SK-N-SH (cell line): Measurements from ENCODE around the gene MMS19. TPM values are rescaled to one million over a fixed set of nuclear protein-coding genes. Genes with fewer than 3 reads are reported as not detected.

Experiments used
- CTCF ChIA-PET: fragments of 300-600, 350-600 bp; formaldehyde crosslinking; extraction: SDS; loops from one replicate; lab custom pipeline; 2021; lab: Yijun Ruan, JAX
- POLR2A ChIA-PET: fragments of 350-600 bp; sonication (Branson Sonifier 250); formaldehyde crosslinking; extraction: SDS; loops from one replicate; lab custom pipeline; 2020; ENCODE audit warnings: antibody characterized with exemption, inconsistent platforms; lab: Yijun Ruan, JAX
- DNase-seq: peaks from one replicate; pipeline ENCODE4 v3.0.0; 2012
- H2AFZ ChIP-seq: fragments of 200-600 bp; sonication (generic); 2 replicates; pipeline ENCODE4 v1.8.1; 2016; ENCODE audit warnings: antibody characterized with exemption, mild to moderate bottlenecking, low read depth
- H3F3A ChIP-seq: fragments of 200-600 bp; sonication (generic); replicated peaks from 2 replicates; pipeline ENCODE3; 2016; ENCODE audit warnings: antibody characterized with exemption, mild to moderate bottlenecking; ENCODE audit not compliant: insufficient read depth
- H3K27ac ChIP-seq, 2 experiments: fragments of 200-500 bp in 1 of 2; fragments of 200-600 bp in 1 of 2; sonication (Bioruptor generic) in 1 of 2; sonication (generic), shearing (Covaris generic) in 1 of 2; 2 replicates each; pipeline versions ENCODE4 v1.5.1 to v1.6.1; 2014 to 2016; ENCODE audit warnings: low read depth in 2 of 2, inconsistent platforms in 1 of 2, low read length in 1 of 2, mild to moderate bottlenecking in 1 of 2, mixed read lengths in 1 of 2
- H3K27me3 ChIP-seq: fragments of 200-600 bp; sonication (generic), shearing (Covaris generic); 2 replicates; pipeline ENCODE4 v1.6.1; 2016; ENCODE audit warnings: mixed run types; ENCODE audit not compliant: insufficient read depth
- H3K36me3 ChIP-seq, 2 experiments: fragments of 200-500 bp in 1 of 2; fragments of 200-600 bp in 1 of 2; sonication (Bioruptor generic) in 1 of 2; sonication (generic) in 1 of 2; replicated peaks in 1 of 2; 2 replicates each; pipeline versions ENCODE3 to v1.5.1; 2014 to 2016; ENCODE audit warnings: low read length in 1 of 2, mild to moderate bottlenecking in 1 of 2; ENCODE audit not compliant: insufficient read depth in 2 of 2, control insufficient read depth in 1 of 2
- H3K4me1 ChIP-seq, 2 experiments: fragments of 200-500 bp in 1 of 2; fragments of 200-600 bp in 1 of 2; sonication (Bioruptor generic) in 1 of 2; sonication (generic), shearing (Covaris generic) in 1 of 2; 2 replicates each; pipeline versions ENCODE4 v1.5.1 to v1.6.1; 2014 to 2016; ENCODE audit warnings: low read depth in 1 of 2, low read length in 1 of 2, mixed run types in 1 of 2; ENCODE audit not compliant: insufficient read depth in 2 of 2, control insufficient read depth in 1 of 2
- H3K4me2 ChIP-seq: fragments of 200-600 bp; sonication (generic), shearing (Covaris generic); 2 replicates; pipeline ENCODE4 v1.6.1; 2017; ENCODE audit warnings: mixed run types
- H3K4me3 ChIP-seq, 2 experiments: fragments of 200-500 bp in 1 of 2; fragments of 200-600 bp in 1 of 2; sonication (Bioruptor generic) in 1 of 2; sonication (generic), shearing (Covaris generic) in 1 of 2; 2 replicates each; pipeline versions ENCODE4 v1.5.1 to v1.8.1; 2014 to 2016; ENCODE audit warnings: low read depth in 2 of 2, inconsistent platforms in 1 of 2, low read length in 1 of 2, mild to moderate bottlenecking in 1 of 2, mixed read lengths in 1 of 2, moderate library complexity in 1 of 2
- H3K79me2 ChIP-seq: fragments of 200-600 bp; sonication (generic); 2 replicates; pipeline ENCODE4 v1.8.1; 2017; ENCODE audit warnings: mild to moderate bottlenecking; ENCODE audit not compliant: insufficient read depth
- H3K9ac ChIP-seq: fragments of 200-600 bp; sonication (generic); 2 replicates; pipeline ENCODE4 v1.6.1; 2017; ENCODE audit warnings: mixed run types
- H3K9me2 ChIP-seq: fragments of 200-600 bp; sonication (generic); 2 replicates; pipeline ENCODE4 v1.6.1; 2017; ENCODE audit warnings: mixed run types
- H3K9me3 ChIP-seq: fragments of 200-600 bp; sonication (generic); 2 replicates; pipeline ENCODE4 v1.6.1; 2017; ENCODE audit warnings: mixed run types, mild to moderate bottlenecking, moderate library complexity
- H4K20me1 ChIP-seq: fragments of 200-600 bp; sonication (generic); 2 replicates; pipeline ENCODE4 v1.6.1; 2017; ENCODE audit warnings: mild to moderate bottlenecking, mixed run types; ENCODE audit not compliant: insufficient read depth
- CHD2 ChIP-seq: fragments of 150-350 bp; IDR thresholded peaks from 2 replicates; pipeline ENCODE4 v1.6.1; 2018; ENCODE audit warnings: low read length; ENCODE audit not compliant: partially characterized antibody
- ELF1 ChIP-seq: IDR thresholded peaks from 2 replicates; pipeline ENCODE4 v1.4.0; 2012
- EP300 ChIP-seq, 2 experiments: IDR thresholded peaks; 2 replicates each; pipeline versions ENCODE4 v1.4.0 to v1.6.1; 2012; ENCODE audit warnings: borderline replicate concordance in 1 of 2, low read depth in 1 of 2, low read length in 1 of 2
- EZH2phosphoT487 ChIP-seq: fragments of 200-600 bp; sonication (generic); IDR thresholded peaks from 2 replicates; pipeline ENCODE4 v1.6.1; 2017; ENCODE audit warnings: low read depth, mixed run types, mild to moderate bottlenecking, antibody characterized with exemption, moderate library complexity, borderline replicate concordance
- FOXJ3 ChIP-seq: sonication (generic); formaldehyde crosslinking; IDR thresholded peaks from 2 replicates; pipeline ENCODE4 v1.5.1; 2020; ENCODE audit warnings: mild to moderate bottlenecking, missing genetic modification reagents
- FOXM1 ChIP-seq: IDR thresholded peaks from 2 replicates; pipeline ENCODE4 v1.4.0; 2012; ENCODE audit warnings: low read depth, mild to moderate bottlenecking
- GABPA ChIP-seq: IDR thresholded peaks from 2 replicates; pipeline ENCODE4 v1.4.0; 2012; ENCODE audit warnings: low read depth, mild to moderate bottlenecking
- GATA2 ChIP-seq: sonication (generic); formaldehyde crosslinking; IDR thresholded peaks from 2 replicates; pipeline ENCODE4 v1.5.0; 2020; ENCODE audit warnings: mild to moderate bottlenecking, missing genetic modification reagents
- JUND ChIP-seq: IDR thresholded peaks from 2 replicates; pipeline ENCODE4 v1.4.0; 2012
- MXI1 ChIP-seq: IDR thresholded peaks from 2 replicates; pipeline ENCODE4 v1.6.1; 2012; ENCODE audit warnings: mild to moderate bottlenecking, low read depth, low read length, improper control_type of control experiment
- NFIC ChIP-seq: IDR thresholded peaks from 2 replicates; pipeline ENCODE4 v1.4.0; 2012; ENCODE audit warnings: borderline replicate concordance
- RCOR1 ChIP-seq: fragments of 150-350 bp; IDR thresholded peaks from 2 replicates; pipeline ENCODE4 v1.6.1; 2017; ENCODE audit warnings: antibody characterized with exemption, low read length
- RFX5 ChIP-seq: IDR thresholded peaks from 2 replicates; pipeline ENCODE4 v1.6.1; 2012; ENCODE audit warnings: mild to moderate bottlenecking, improper control_type of control experiment, low read length
- RXRA ChIP-seq: IDR thresholded peaks from 2 replicates; pipeline ENCODE4 v1.4.0; 2012; ENCODE audit warnings: low read depth, mild to moderate bottlenecking, borderline replicate concordance
- SIN3A ChIP-seq: IDR thresholded peaks from 2 replicates; pipeline ENCODE4 v1.6.1; 2012; ENCODE audit warnings: low read depth, mild to moderate bottlenecking, low read length, moderate library complexity, borderline replicate concordance
- SMC3 ChIP-seq: IDR thresholded peaks from 2 replicates; pipeline ENCODE4 v1.6.1; 2012; ENCODE audit warnings: low read depth, low read length, improper control_type of control experiment
- TAF1 ChIP-seq: IDR thresholded peaks from 2 replicates; pipeline ENCODE4 v1.6.1; 2012; ENCODE audit warnings: low read depth, mild to moderate bottlenecking, low read length, moderate library complexity, borderline replicate concordance
- TCF12 ChIP-seq: IDR thresholded peaks from 2 replicates; pipeline ENCODE4 v1.4.0; 2012
- TEAD4 ChIP-seq: IDR thresholded peaks from 2 replicates; pipeline ENCODE4 v1.4.0; 2012; ENCODE audit warnings: mild to moderate bottlenecking, borderline replicate concordance; ENCODE audit not compliant: insufficient read depth
- YY1 ChIP-seq: IDR thresholded peaks from 2 replicates; pipeline ENCODE4 v1.4.0; 2012; ENCODE audit warnings: low read depth, mild to moderate bottlenecking
- WGBS: methylation state at CpG from one replicate; pipeline ENCODE4 v1.1.6; 2017; ENCODE audit warnings: low lambda C conversion rate; 5-methylcytosine and 5-hydroxymethylcytosine counted together
- polyA plus RNA-seq, 3 experiments: library from polyadenylated mRNA; depleted of rRNA; stranded (reverse); fragments of >200 nt; gene quantifications; 2 replicates each; pipeline ENCODE4 v1.2.3, GENCODE V29; 2012
- TF ChIP-seq, protein P1 (sequence below): IDR thresholded peaks from 2 replicates; pipeline ENCODE4 v1.4.0; 2012; ENCODE audit warnings: low read depth, borderline replicate concordance

Gene MMS19
- polyA plus RNA-seq, 1 of the 3 experiments (the other 2 are of a cell fraction) = 56.9 TPM

DNA sequence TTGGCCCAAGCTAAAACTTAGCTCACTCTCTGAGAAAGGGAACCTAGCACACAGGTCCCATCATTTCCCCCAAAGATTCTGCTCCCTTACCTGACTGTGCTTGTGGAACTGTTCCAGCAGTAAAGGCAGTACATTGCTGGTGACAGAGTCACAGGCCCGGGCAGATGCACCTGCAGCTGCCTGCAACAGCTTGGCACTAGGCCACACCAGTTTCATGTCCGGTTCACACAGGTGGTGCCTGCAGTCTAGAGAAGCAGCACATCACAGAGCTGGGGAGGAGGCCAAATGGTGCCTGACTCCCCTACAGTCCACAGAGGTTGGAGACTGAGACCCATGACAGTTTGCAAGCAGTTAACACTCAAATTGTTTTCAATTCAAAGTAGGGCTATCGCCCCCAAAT is 30.1 kb downstream of the MMS19 start:
- WGBS = 100% methylated on average over 2 of the region's 3 CpGs
- POLR2A ChIA-PET = no interaction called here
- peaks cover 47 to 54% of the 10 kb centered on the region in 2 experiments for H3K36me3 ChIP-seq

DNA sequence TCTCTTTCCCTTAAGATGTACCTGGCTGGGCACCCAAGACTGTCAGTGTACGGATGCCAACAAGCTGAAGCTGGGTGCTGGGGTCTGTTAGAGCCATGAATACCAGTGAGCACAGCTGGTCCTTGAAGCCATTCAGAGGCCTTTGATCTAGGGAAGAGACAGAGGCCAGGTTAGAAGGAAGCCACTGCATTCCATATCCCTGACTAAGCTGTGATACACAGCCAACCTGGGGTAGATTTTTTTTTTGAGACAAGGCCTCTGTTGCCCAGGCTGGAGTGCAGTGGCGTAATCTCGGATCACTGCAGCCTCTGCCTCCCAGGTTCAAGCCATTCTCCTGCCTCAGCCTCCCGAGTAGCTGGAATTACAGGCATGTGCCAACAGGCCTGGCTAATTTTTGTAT is 31.5 kb downstream of the MMS19 start:
- WGBS = 81% methylated on average over 4 of the region's 4 CpGs
- H3K27ac ChIP-seq = peak overlapping the region in 1 of 2 experiments; percentile 19; a peak in 1 of 4 replicates
- TF ChIP-seq SMC3 (no peak), GATA2 (CRISPR knock-in tag) (no peak), EZH2phosphoT487 (no peak), ELF1 (no peak), JUND (0 out of 2 replicates have a peak, but pooled peaks have one; percentile 12), SIN3A (no peak), NFIC (no peak), YY1 (no peak), FOXJ3 (CRISPR knock-in tag) (no peak), TCF12 (peak; percentile 9; the same call in 1 of the 2 replicates), RCOR1 (no peak), FOXM1 (no peak), MXI1 (no peak), RXRA (no peak), RFX5 (no peak), TEAD4 (no peak)
- TF ChIP-seq, protein P1, sequence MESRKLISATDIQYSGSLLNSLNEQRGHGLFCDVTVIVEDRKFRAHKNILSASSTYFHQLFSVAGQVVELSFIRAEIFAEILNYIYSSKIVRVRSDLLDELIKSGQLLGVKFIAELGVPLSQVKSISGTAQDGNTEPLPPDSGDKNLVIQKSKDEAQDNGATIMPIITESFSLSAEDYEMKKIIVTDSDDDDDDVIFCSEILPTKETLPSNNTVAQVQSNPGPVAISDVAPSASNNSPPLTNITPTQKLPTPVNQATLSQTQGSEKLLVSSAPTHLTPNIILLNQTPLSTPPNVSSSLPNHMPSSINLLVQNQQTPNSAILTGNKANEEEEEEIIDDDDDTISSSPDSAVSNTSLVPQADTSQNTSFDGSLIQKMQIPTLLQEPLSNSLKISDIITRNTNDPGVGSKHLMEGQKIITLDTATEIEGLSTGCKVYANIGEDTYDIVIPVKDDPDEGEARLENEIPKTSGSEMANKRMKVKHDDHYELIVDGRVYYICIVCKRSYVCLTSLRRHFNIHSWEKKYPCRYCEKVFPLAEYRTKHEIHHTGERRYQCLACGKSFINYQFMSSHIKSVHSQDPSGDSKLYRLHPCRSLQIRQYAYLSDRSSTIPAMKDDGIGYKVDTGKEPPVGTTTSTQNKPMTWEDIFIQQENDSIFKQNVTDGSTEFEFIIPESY = no peak
- no peaks in the 10 kb centered on the region for H3K9me3 ChIP-seq
- peaks cover 0 to 4% of the 10 kb centered on the region in 2 experiments; a peak in 2 of 4 replicates for H3K4me1 ChIP-seq
- DNase-seq = no peak
- H3K79me2 ChIP-seq = no peaks in the 10 kb centered on the region
- H3K4me3 ChIP-seq = no peak overlapping the region
- H3K27me3 ChIP-seq = no peaks in the 10 kb centered on the region
- H3K9ac ChIP-seq = no peak overlapping the region
- H3K9me2 ChIP-seq = no peaks in the 10 kb centered on the region
- H3K36me3 ChIP-seq = peaks cover 61 to 65% of the 10 kb centered on the region in 2 experiments
- H3F3A ChIP-seq = peaks cover 27% of the 10 kb centered on the region
- 0 out of 2 replicates have a peak, but pooled peaks cover 7% of the 10 kb centered on the region for H4K20me1 ChIP-seq
- H3K4me2 ChIP-seq = no peak overlapping the region
- no peak overlapping the region for H2AFZ ChIP-seq
- CTCF ChIA-PET = interaction anchor here (1.4 to 8.7 kb wide), 3 partner anchors 9 to 105 kb away, joined by 5 to 132 read pairs (median 7); partner anchors contain the start of gene ANKRD2
- POLR2A ChIA-PET = no interaction called here

More for the DNA sequence above, 30.1 kb downstream of the MMS19 start:
- no peak for DNase-seq
- Histone ChIP-seq H3K79me2 (no peaks in the 10 kb centered on the region), H3K27ac (no peak overlapping the region), H3K4me2 (no peak overlapping the region), H4K20me1 (0 out of 2 replicates have a peak, but pooled peaks cover 7% of the 10 kb centered on the region), H3K4me3 (no peak overlapping the region), H3K4me1 (peaks cover 0 to 4% of the 10 kb centered on the region in 2 experiments; a peak in 2 of 4 replicates), H3F3A (peaks cover 28% of the 10 kb centered on the region), H3K27me3 (no peaks in the 10 kb centered on the region)
- CTCF ChIA-PET = interaction anchor here (0.9 to 8.7 kb wide), 4 partner anchors 17 to 144 kb away, joined by 3 to 132 read pairs (median 6); partner anchors contain the start of gene ANKRD2
- no peak for TF ChIP-seq CHD2
- TF ChIP-seq NFIC = no peak
- TF ChIP-seq RFX5 = no peak
- no peak for TF ChIP-seq TAF1
- TF ChIP-seq EP300 (IDR thresholded peaks at IDR 0.05; ENCODE audit: borderline replicate concordance in 1 of 2, low read depth in 1 of 2, low read length in 1 of 2) = no peak
- TF ChIP-seq GABPA = no peak
- TF ChIP-seq, all 33 proteins: peak for 0
- Histone ChIP-seq H3K9me2 (no peaks in the 10 kb centered on the region), H3K9ac (no peak overlapping the region), H2AFZ (no peak overlapping the region), H3K9me3 (no peaks in the 10 kb centered on the region)
